GM12878 (cell line): ENCODE measurements around the gene BORCS5.

Experiments
- CTCF ChIP-seq, 3 experiments: IDR thresholded peaks in 2 of 3; conservative IDR thresholded peaks in 1 of 3; 2 replicates each; pipeline ENCODE4 v1.5.1; 2011; ENCODE audit warnings: low read depth in 3 of 3, low read length in 3 of 3, mild to moderate bottlenecking in 3 of 3, control low read depth in 2 of 3, moderate library complexity in 2 of 3, inconsistent platforms in 1 of 3, mixed read lengths in 1 of 3; ENCODE audit not compliant: control insufficient read depth in 2 of 3, insufficient read depth in 1 of 3; ENCODE audit errors: extremely low read depth in 1 of 3
- EP300 ChIP-seq, 2 experiments: fragments of 150-350 bp in 1 of 2; IDR thresholded peaks; 2 replicates each; pipeline ENCODE4 v1.6.1; 2011 to 2012; ENCODE audit warnings: low read depth in 2 of 2, low read length in 2 of 2, borderline replicate concordance in 1 of 2, improper control_type of control experiment in 1 of 2, inconsistent platforms in 1 of 2; ENCODE audit not compliant: control insufficient read depth in 1 of 2
- GABPA ChIP-seq: IDR thresholded peaks from 2 replicates; pipeline ENCODE4 v1.6.1; 2014; ENCODE audit warnings: antibody characterized with exemption, low read depth, mild to moderate bottlenecking, inconsistent platforms
- TBL1XR1 ChIP-seq: IDR thresholded peaks from 2 replicates; pipeline ENCODE4 v1.6.1; 2012; ENCODE audit warnings: low read depth, low read length, improper control_type of control experiment

GRCh38 chr12:12446786-12447185, 89.9 kb downstream of the BORCS5 start:
- TF ChIP-seq TBL1XR1 (no peak), GABPA (no peak), EP300 (IDR thresholded peaks at IDR 0.05; ENCODE audit: borderline replicate concordance in 1 of 2, control insufficient read depth in 1 of 2, low read depth in 2 of 2, low read length in 2 of 2) (no peak), CTCF (IDR thresholded peaks at IDR 0.05 in 2 of 3, conservative IDR thresholded peaks at IDR 0.05 in 1 of 3; ENCODE audit: control insufficient read depth in 2 of 3, extremely low read depth in 1 of 3, insufficient read depth in 1 of 3, low read depth in 3 of 3, low read length in 3 of 3) (no peak)
